CD4-positive, alpha-beta T cell treated with Interleukin-6 for 4 hours (primary cell): Measurements from ENCODE around the gene NISCH.

Experiments
- DNase-seq: peaks from one replicate; pipeline ENCODE4 v3.0.0-alpha.2; 2020; ENCODE audit warnings: mixed read lengths

The NISCH gene

GRCh38 chr3:52477076-52477795, 21.8 kb downstream of the NISCH start:
- DNase-seq: no peak

- DNase-seq: no peak
These were observed 22.3 kb downstream of the NISCH start for GRCh38 chr3:52477796-52478095.

GRCh38 chr3:52479037-52479876, 23.9 kb downstream of the NISCH start:
- no peak for DNase-seq

- DNase-seq: no peak
These were observed 24.6 kb downstream of the NISCH start for GRCh38 chr3:52479877-52480575.

- no peak for DNase-seq
These were observed 25.6 kb downstream of the NISCH start for GRCh38 chr3:52480768-52481715.

GRCh38 chr3:52481819-52482521, 26.6 kb downstream of the NISCH start:
- peak; percentile 18 for DNase-seq

- DNase-seq: no peak
These were observed 27.7 kb downstream of the NISCH start for GRCh38 chr3:52483081-52483480.

GRCh38 chr3:52483577-52484381, 28.4 kb downstream of the NISCH start:
- no peak for DNase-seq

GRCh38 chr3:52484680-52485461, 29.5 kb downstream of the NISCH start:
- no peak for DNase-seq

- no peak for DNase-seq
These were observed 31.8 kb downstream of the NISCH start for GRCh38 chr3:52487050-52487787.

- DNase-seq: no peak
These were observed 32.6 kb downstream of the NISCH start for GRCh38 chr3:52487788-52488691.

- no peak for DNase-seq
These were observed 33.3 kb downstream of the NISCH start for GRCh38 chr3:52488746-52489145.

- no peak for DNase-seq
These were observed 34.0 kb downstream of the NISCH start for GRCh38 chr3:52489453-52489852.

GRCh38 chr3:52490035-52490938, 34.9 kb downstream of the NISCH start:
- no peak for DNase-seq

- DNase-seq: no peak
These were observed 35.6 kb downstream of the NISCH start for GRCh38 chr3:52490939-52491526.

- DNase-seq: no peak
These were observed 36.7 kb downstream of the NISCH start for GRCh38 chr3:52492059-52492458.
